A673 (cell line): Measurements from ENCODE around the gene CADPS2.

ENCODE experiments used
- CTCF ChIP-seq: fragments of 300-800, 200-600 bp; sonication (generic); conservative IDR thresholded peaks from 2 replicates; pipeline ENCODE4 v1.5.1; 2017; ENCODE audit warnings: low read depth, mild to moderate bottlenecking, antibody characterized with exemption, low read length, moderate library complexity, mixed read lengths
- EZH2 ChIP-seq: fragments of 200-600 bp; sonication (generic); IDR thresholded peaks from 2 replicates; pipeline ENCODE4 v1.6.1; 2017; ENCODE audit warnings: borderline replicate concordance, low read depth, mild to moderate bottlenecking, mixed read lengths, antibody characterized with exemption, low read length; ENCODE audit not compliant: poor library complexity, severe bottlenecking

- TF ChIP-seq CTCF (no peak), EZH2 (no peak)
Measured at GRCh38 chr7:122619664-122620063, 266.6 kb downstream of the CADPS2 start.
